GM19468 (cell line): ENCODE data around the gene RBM26.
A peak's percentile ranks its signal among the peaks of the same experiment; 100 is the strongest.

Source experiments
- ATAC-seq: cut with Tn5 transposase; IDR thresholded peaks from one replicate; pipeline ENCODE4 v1.9.1; 2021; ENCODE audit warnings: mild to moderate bottlenecking, moderate library complexity, moderate number of reproducible peaks; ENCODE audit not compliant: unreplicated experiment; ENCODE audit errors: extremely low read depth

RBM26 gene

DNA sequence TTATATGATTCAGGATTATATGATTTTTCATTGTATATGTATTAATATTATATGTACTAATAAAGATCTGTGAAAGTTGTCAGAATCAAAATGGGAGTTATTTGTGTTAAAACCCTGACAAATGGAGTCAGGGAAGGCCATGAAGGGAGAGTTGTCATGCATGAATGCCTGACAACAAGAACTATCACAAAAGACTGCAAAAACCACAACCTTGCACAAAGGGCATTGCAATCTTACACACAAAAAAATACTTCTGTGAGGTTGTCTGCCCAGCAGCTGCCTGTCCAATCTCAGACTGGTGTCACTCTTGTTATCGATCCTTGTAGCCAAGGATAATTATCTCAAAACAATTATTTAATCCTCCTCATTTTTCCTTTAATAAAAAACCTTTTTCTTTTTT, 21.2 kb upstream of the RBM26 start:
- ATAC-seq: no peak

DNA sequence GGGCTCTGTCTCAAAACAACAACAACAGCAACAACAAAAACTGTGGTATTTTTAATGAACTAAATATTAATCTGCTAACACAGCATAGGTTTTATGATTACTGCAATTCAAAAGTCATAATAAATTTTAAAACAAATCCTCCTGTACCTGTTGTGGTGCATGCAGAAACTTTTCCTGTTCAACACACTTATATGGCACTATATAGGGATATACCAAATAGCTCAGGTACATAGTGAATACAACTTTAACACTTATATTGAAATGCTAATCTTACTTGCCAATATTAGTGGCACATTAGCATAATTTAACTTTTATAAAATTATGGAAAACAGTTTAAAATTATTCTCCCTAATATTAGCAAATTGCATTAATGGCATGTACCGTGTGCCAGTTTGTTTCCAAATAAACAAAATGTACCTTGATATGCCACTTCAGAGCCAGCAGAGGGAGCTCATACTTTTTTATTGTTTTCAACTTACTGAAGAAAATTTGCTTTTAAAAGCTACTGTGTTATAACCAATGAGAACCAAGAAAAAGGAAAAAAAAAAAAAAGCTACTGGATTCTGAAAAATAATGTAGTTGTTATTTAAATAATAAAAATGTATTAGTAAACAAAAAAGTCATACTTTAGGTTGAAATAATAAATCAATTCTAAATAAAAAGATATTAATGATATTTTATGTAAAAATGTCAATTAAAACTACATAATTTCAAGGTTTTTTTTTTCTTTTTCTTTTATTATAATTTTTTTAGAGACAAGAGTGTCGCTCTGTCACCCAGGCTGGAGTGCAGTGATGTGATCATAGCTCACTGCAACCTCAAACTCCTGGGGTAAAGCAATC, 18.0 kb upstream of the RBM26 start:
- no peak for ATAC-seq

DNA sequence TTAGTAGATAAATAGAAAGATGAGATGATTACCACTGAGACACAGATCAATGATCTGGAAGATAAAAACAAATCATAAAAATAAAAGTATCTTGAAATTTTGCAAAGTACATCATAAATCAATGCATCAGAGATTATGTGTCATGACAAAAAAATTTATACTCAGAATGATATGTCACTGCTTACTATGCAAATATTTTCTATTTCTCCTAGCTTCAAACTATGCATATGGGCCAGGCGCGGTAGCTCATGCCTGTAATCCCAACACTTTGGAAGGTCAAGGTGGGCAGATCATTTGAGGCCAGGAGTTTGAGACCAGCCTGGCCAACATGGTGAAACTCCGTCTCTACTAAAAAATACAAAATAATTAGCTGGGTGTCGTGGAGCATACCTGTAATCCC, 17.3 kb upstream of the RBM26 start:
- no peak for ATAC-seq

DNA sequence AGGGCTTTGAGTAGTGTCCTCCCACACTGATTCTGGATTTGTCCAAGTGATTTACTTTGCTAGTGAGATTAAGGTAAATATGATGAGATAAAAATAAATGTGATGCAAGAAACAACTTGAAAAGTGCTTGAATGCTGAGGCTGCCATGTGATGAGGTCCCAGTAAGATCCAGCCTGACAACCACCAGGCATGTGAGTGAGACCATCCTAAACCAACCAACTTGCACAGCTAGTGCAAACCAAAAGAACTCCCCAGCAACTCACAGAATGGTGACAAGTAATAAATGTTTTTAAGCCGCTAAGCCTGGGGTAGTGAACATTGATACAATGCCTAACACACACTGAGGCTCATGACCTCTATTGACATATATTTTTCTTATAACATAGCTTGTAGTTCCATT, 13.3 kb upstream of the RBM26 start:
- no peak for ATAC-seq

DNA sequence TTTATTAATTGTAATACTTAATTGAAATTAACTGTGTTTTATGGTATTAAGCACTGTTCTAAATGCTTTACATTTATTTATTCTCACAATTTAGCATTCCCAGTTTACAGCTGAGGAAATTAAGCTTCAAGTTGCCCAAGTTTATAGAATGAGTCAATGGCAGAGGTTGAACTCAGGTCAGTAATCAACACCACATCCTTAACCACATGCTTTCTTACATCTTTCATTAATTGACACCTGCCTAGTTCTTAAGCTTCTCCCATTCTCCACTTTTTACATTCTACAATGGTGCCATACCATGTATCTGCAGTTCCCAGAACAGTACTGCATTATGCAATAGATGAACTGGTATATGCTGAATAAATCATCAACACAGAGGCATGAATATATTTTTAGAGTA, 11.7 kb upstream of the RBM26 start:
- ATAC-seq: no peak

DNA sequence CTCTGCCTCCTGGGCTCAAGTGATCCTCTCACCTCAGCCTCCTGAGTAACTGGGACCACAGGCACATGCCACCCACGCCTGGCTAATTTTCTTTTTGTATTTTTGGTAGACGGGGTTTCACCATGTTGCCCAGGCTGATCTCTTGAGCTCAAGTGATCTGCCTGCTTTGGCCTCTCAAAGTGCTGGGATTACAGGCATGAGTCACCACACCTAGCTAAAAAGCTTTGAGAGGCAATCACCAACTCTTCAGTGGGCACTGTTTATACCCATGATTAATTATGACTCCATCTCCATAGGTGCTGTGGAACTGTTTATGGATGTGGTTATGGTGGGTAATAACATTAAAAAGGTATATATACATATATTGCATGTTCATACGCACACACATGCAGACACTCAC, 7.5 kb upstream of the RBM26 start:
- no peak for ATAC-seq

DNA sequence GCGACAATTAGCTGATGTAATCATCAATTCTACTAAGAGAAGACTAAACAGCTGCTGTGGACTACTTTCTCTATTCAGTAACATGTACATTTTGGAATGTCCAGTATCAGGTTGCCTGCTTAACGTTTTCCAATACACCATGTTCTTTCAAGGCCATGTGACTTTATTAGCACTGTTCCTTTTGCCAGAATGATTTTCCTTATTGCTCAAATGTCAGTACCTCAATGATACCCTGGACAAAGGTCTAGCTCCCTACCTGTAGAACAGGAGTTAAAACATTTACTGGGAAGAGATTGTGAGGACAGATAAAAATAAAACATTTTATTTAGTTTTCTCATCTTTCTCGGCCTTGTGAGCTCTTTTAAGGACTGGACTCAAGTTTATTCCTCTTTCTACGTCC, 3.8 kb upstream of the RBM26 start:
- ATAC-seq: no peak

DNA sequence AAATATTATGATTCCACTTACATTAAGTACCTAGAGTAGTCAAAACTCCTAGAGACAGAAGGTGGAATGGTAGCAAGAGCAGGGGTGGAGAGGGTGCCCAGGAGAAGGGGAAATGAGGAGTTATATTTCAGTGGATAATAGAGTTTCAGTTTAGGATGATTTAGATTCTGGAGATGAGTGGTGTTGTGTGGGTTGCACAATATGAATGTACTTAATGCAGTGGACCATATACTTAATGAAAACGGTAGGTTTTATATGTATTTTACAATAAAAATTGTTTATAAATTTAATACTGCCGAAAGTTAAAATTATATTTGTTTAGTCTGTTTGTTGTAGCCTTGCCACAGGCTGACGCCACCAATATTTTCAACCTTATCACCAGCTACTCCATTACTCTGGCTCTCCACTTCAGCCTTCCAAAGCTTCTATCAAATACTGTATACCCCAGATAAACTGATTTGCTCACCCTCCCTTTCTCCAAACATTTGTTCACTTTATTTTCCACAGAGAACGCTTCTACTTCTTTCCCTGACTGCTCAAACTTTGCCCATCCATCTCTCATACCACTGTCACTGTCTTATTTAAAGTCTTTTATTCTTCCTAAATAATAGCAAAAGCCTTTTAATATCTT, 1.4 kb upstream of the RBM26 start:
- ATAC-seq: no peak

DNA sequence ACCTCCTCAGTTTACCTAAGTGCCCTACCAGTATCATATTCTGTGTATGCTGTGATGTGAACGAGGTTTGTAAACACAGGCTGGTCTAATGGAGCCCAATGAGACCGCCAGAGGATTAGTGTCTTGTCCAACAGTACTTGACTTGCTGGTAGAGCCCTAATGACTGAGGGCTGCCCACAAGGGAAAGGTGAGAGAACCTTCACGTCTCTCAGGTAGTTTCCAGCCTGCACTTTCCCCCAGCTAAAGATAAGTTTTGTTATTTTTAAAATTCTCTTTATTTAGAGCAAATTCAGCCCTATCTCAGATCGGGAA, 498 bp upstream of the RBM26 start:
- ATAC-seq: peak; percentile 1

DNA sequence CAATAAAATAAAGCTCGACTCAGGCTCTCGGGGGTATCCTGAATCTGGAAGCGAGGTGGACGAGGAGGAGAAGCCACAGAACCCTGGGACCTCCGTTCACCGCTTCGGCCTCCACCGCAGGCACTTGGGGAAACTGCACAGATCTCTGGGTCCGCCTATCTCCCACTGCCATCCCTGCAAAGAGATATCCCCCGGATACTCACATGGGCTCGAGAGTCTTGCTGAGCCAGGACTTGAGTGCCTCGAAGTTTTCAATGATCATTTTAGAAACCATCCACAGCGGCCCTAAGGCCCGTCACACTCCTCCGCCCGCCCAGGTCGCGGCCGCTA, 589 bp downstream of the RBM26 start:
- ATAC-seq: peak; percentile 12

DNA sequence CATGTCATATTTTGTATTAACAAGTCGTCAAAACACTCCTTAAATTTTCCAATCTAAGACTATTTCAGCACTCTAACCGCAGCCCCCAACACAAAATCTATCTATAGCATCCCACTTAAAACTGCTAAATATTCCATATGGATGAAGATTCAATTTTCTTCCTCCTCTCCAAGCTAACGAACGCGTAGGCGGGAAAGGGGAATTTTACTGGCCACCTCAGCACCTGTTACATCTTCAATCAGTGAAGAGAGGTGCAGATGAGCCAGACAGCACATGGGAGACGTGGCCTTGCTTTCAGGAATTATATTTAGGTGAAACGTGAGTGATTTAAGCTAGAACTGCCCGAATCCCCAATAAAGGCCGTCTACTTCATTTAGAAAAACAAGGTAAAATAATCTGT, 1.1 kb downstream of the RBM26 start:
- ATAC-seq: no peak

DNA sequence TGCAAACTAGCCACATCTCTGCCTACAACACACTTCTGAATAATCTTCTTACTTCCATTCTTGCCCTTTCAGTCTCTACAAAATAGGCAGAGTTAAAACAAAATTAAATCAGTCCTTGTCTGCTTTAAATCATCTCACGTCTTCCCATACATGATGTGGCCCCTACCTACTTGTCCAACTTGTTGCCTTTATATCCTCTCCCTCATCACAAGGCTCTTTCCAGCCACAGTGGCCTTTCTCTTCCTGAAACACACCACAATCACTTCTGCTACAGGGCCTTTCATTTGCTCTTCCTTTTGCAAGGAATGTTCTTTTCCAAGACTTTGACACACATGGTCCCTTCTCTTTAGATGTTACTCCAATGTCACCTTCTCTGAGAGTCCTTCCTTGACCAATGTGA, 1.7 kb downstream of the RBM26 start:
- no peak for ATAC-seq

DNA sequence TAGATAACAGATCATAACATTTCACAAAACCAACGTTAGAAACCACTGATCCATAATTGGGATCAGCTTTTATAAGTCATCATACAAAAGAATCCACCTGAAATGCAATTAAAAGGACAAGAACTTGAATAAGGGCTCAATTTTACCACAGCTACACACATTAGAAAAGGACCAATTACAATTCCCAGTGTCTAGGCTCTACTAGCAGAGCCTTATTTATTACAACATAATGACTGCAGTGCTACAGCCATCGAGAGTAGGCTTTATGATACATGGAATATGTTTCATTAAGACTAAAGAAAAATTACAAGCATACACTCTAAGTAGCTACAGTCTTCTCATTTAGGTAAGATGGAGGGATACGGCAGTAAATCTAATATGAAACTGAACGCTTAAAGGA, 2.9 kb downstream of the RBM26 start:
- ATAC-seq: no peak

DNA sequence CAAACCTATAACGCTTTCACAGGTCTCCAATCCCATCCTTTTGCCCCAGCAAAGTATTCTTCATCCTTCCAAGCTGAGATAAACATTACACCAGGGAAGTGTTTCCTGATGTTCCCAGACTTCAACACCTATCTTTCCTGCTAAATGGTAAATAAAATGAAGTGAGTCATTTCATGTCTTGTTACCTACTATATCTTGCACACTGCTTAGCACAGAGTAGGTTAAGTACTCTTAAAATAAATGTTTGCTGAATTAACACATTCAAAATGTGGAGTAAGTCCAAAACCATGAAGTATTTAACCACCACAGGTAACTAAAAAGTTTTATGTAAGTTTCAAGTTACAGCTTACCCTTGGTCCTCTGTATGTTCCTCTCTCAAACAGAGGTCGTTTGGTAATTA, 3.4 kb downstream of the RBM26 start:
- ATAC-seq: no peak

DNA sequence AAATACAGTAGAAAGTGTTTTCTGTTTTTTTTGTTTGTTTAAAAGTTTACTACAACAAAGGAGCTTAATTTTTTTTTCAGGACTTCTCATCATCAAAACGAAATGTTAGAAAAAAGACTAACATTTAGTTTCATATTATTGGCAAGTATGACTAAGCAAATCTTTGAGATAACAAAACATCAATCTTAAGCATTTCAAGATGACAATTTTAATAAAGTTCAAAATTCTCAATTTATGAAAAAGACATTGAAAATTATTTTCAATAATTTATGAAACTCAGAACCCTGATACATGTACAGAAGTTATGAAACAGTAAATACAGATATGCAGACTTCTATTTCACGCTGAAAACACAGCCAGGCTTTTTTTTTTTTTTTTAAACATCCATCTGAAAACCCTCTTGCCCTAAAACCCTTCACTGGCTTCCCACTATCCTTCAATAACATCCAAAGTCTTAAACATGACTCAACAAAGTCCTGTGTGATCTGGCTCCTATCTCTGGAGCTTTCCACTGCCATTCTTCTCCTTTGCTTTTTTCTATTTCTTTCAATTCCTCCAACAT, 3.9 kb downstream of the RBM26 start:
- no peak for ATAC-seq

DNA sequence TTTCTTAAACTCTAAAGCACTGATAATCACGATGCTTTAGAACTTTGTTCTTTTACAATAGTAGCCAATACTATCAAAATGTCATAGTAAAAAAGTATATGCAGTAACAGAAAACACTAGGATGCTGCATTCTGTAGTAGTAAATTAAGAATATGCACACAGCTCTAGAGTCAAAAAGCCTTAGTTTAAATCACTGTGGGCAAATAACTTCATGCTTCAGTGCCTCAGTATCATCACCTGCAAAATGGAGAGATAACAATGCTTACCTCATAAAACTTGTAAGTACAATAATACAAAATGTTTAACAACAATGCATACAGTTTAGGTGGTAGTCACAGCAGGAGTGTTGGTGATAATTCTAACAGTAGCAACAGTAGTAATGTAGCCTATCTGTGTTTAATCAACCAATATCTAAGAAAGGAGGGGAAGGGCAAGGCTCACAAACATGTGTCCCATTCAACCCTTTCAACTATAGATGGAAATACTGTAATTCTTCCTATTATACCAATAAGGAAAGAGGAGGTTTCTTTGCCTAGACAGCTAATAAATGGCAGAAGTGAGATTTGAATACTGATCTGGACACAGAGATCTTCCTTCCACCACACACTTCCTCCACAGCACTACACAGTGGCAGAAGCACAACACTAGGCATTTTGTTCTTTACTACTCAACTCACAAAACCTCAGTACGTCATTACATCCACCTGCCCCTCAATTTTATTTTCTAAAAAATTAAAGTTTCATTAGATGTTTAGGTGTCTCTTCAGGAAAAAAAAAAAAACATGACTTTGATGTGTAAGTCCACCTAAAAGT, 4.6 kb downstream of the RBM26 start:
- ATAC-seq: peak; percentile 52

DNA sequence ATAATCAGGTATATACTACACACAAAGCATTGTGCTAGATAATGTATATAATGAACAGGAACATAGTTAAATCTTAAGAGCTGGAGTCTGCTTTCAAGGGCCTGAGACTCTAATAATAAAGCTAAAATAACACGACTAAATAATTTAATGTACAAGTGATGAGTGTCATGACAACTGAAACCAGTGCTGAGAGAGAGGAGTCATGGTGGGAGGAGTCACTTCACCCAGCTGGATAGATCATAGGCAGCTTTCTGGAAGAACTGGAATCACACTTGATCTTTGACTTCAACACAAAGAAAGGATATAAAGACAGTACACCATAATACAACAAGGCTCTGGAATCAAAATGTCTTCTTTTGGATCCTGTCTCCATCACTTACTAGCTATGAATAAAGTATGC, 7.1 kb downstream of the RBM26 start:
- ATAC-seq: no peak

DNA sequence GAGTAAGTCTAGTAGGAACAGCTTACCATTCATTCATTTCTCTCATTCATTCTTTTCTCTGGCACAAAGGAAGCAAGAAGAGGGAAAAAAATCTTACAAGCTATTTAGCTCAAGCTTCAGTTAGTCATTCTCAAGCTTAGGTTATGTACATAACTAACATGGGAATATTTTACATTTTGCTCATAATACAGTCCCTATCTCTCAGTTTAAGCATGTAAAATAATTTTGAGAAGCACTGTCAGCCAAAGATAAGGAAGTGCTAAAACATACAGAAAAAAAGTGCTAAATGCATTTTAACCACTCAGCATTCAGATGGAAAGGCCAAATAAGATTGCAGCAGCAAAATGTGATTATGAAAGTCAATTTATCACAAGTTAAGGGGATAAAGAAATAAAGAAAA, 7.9 kb downstream of the RBM26 start:
- no peak for ATAC-seq

DNA sequence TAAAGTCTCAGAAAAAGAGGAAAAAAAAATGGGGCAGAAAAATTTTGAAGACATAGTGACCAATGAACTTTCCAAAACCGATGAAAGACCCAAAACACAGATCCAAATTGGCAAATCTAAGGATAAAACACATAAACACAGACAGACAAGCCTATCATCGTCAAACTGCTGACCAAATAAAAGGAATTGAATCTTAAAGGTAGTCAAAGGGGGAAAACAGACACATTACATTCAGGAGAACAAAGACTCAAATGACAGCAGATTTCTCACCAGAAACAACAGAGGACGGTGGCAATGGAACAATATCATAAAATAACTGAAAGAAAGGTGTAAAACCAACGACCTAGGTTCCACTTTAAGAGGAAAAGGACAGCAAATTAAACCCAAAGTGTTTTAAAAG, 10.2 kb downstream of the RBM26 start:
- ATAC-seq: no peak

DNA sequence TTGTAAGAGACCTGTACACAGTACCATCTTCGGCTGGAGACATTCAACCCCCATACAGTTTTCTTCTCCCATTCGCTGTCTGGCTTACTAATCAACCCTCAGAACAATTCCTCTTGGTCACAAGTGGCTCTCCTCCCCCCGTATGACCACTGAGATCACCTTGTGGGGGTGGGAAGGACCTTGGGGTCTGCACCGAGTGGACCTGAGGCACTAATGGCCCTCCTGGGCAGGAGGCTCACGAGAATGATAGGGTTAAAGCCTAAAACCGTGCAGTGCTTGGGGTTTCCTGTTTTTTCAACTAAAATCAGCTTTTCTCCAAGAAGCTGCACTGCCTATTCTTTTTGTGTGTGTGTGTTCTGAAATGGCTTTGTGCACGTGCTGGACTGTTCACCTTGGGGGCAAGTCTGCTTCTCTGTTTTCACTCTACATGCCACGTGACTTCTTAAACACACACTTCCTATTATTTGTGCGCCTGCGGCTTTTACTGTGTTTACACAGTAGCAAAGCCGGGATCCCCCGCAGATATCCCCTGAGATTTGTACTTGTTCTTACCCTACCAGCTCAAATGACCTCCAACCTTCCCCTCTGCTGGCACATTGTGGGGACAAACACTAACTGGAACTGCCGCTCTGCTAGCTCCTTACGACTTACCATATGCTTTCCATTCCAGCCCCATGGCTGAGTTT, 12.3 kb downstream of the RBM26 start:
- ATAC-seq: peak; percentile 55
